Activated CD8-positive, alpha-beta memory T cell treated with anti-CD3 and anti-CD28 coated beads for 24 hours (primary cell): ENCODE data around the gene SZT2.
A peak's percentile ranks its signal among the peaks of the same experiment; 100 is the strongest.
"Not testable (repeated sequence)": the region's sequence is repeated elsewhere in the genome, so short reads cannot be mapped to it uniquely, and the experiment has no call there.

Experiments
- DNase-seq: peaks from one replicate; pipeline ENCODE4 v3.0.0-alpha.2; 2020

The SZT2 gene

DNA sequence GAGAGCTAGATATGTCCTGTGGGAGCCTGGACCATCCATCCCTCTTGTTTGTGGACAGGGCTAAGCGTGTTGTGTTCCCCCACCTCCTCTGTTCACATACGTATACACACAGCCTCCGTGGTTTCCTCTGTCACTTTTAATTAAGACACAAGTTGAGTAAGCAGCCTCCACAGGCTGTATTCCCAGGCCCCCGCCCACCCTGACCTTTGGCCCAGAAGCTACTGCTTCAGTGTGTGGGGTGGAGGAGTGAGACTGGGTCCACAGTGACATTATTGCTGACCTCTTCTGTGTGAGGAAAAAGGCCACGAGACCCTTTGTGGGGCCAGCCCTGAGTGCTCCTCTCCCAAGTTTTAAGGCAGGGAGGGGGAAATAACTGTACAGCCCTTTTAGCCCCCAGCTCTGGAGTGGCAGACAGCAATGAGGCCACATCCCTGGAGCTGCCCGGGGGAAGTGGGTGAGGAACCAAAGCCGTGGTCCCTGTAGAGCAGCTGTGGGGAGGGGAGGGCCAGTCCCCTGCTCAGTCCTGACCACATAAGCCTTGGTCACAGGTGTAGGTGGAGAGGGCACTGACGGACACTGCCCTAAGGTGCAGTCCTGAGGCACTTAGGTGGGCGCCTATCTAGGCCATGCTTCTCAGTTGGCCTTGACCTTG lies 26.3 kb upstream of the SZT2 start:
- DNase-seq = no peak

DNA sequence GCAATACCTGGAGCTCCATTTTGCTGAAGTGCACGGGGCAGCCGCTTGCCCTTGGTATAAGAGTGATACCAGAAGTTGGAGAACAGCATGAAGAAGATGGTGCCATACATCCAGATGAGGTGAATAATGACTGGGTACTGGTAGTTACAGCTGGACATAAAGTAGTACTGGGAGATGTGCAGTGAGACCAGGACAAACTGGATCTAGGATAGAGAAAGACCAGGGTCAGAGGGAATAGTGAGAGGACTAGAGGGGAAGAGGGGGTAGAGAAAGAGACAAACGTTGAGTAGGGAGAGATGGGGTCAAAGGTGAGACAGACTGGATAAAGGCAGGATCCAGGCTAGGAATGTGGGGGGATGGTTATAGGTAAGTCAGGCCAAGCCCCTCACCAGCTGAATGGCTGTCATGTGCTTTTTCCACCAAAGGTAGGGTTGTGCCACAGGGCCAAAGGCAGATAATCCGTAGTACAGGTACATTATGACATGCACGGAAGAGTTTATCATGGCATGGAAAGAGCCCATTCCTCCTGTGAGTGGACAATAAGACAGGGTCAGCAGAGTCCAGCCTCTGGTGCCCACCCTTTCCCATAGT lies 25.7 kb upstream of the SZT2 start:
- no peak for DNase-seq

DNA sequence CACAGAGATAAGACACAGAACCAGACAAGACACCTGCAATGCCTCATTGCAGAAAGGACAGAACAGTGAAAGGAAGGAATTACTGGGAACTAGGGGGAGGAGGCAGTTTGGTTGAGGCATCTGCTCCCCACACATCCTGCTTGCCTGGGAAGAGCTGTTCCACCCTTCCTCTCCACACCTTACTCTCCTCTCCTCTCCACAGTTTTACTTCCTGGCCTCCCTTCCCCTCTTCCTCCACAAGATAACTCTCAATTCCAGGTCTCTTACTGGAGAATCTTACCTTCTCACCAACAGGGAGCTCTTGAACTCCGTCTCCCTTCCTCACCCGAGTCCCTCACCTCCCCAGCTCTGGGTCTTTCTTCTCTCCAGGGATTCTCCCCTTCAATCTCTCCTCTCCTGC lies 24.0 kb upstream of the SZT2 start:
- DNase-seq = no peak

DNA sequence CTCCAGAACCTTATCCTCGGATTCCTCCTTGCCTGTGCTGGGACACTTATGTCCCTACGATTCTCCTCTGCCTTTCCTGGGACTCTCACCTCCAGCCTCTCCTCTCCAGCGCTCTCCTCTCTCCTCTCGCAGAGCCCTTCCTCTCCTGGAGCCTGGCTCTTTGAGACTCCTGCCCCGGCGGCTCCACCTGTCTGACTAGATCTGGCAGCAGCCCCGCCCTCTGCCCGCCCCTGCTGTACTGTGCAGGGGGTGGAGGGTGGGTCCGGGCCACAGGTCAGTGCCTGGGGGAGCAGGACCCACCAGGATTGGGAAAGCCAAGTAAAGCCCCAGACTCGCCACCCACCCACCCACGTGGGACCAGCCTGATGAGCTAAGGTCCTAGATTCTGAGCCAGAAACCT lies 23.5 kb upstream of the SZT2 start:
- DNase-seq = no peak

DNA sequence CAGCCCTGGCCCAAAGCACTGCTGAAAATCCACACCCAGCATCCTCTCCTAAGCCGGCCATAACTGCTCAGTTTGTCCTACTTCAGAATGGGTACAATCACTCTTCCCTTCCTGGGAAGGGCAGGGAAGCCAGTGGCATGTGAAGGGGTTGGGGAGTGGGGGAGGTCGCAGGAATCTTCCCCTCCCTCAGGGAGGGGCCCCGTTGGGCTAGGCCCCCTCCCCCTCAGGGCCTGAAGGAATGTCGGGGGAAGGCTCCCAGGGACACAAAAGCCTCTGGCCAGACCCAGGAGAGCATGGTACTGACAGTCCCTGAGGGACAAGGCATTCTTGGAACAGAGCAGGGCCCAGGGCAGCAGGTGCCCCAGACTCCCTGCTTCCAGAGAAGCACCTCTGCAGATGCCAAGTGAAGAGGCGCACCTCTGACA lies 23.1 kb upstream of the SZT2 start:
- DNase-seq = peak; percentile 64

DNA sequence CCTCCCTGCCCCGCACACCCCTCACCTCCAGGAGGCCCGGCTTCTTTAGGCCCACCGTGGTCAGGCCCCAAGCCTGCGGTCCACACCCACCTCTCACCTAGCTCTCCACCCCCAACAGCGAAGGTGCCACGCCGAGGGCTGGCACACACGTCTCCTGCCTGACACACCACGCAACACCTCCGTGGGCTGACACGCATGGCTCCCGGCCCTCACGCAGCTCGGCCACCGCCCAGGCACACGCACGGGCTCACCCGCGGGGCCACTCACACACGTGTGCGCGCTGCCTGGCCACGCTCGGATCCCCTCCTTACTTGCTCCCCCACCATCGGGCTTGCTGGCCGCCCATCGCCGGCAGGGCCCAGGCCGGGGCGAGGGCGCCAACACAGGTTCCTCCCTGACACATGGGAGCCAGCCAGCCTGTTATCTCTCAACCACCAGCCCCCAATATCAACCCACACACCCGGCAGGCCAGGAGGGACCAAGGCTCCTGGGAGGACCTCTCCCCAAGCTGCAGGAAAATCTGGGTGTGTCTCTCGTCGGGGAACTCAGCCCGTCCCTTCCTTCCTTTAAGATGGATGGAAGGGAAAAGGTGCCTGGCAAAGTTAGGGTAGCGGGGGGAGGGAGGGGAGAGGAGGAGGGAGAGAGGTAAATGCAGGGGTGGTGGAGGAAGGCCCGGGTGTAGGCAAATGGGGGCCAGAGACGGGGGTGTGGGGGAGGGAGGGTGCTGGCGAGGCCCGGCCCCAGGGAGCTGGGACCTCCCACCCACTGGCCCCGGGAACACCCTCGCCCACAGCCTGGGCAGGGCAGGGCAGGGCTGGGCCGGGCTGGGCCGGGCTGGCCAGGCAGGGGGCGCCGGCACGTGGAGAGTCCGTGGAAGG lies 22.4 kb upstream of the SZT2 start:
- DNase-seq = peak; percentile 82

DNA sequence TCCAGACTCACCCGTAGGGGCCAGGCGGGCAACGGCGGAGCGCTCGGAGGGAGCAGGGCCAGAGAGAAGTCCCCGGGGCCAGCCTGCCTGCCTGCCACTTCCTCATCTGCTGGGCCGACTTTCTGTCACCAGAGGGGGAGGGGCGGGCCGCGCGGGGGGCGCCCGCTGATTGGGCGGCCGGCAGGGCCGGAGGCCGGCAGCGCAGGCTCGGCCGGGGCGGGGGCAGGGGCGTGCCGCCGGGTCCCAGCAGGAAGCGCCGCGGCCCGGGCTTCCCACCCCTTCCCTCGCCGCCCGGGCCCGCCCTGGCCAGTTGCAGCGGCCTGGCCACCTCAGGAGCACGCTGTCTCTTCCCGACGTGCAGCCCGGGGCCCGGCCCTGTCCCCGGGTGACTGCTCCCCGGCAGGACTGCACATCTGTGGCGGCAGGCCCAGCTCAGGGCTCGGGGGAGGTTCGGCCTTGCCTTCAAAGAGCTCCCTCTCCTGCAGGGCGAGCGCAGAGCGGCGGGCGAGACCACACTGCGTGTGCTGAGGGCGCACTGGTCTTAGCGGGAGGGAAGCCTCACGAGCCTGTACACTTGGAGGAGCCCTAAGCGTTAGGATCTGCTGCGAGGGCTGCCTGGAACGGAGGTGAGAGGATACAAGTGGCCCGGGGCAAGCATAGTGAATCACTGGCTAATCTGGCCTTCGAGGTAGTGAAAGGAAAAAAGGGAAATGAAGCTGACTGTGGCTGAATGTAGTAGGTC lies 21.6 kb upstream of the SZT2 start, which contains the start of gene ELOVL1:
Gene ELOVL1, minus strand, starts transcription at position 108 of the 742 bp plus-strand sequence. CDS start 2,402 bp downstream, outside the sequence.
- peak; percentile 97 for DNase-seq

DNA sequence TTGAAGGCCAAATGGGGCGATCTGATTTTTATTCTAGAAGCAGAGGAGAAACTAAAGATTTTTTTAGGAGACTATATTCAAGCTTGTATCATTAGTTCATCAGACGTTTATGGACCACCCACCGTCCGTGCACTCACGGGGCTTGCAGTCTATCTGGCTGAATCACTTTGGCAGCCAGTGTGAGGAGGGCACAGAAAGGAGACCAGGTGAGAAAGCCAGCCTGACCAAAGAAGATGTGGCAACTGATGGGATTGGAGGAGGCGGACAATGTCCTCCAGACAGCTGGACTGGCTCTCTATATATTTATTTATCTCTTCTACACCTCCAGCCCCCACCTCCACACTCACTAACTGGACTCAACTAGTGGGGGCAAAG lies 21.1 kb upstream of the SZT2 start:
- no peak for DNase-seq

DNA sequence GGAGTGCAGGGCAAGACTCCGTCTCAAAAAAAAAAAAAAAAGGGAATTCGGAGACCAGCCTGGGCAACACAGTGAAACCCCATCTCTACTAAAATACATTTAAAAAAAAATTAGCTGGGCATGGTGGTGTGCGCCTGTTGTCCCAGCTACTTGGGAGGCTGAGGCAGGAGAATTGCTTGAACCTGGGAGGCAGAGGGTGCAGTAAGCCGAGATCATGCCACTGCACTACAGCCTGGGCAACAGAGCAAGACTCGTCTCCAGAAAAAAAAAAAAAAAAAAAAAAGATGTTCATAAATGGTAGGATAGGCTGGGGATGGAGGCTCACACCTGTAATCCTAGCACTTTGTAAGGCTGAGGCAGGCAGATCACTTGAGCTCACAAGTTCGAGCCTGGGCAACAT lies 19.9 kb upstream of the SZT2 start:
- not testable (repeated sequence) for DNase-seq

DNA sequence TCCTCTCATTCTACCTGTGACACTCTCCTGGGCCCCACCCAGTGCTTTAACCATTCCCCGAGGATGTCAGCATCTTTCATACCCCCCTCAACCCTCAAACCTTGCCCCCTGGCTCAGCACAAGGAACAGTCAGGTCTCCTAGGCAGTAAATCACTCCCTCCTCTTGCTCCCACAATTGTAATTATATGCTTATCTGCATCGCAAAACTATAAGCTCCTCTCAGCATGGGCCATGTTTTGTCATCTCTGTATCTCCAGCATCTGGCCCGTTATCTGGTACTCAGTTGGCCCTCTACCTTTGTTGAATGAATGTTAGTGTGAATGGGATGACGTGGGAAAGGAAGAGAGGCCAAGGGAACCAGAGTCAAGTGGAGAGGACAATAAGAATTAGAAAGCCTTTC lies 19.1 kb upstream of the SZT2 start:
- no peak for DNase-seq

DNA sequence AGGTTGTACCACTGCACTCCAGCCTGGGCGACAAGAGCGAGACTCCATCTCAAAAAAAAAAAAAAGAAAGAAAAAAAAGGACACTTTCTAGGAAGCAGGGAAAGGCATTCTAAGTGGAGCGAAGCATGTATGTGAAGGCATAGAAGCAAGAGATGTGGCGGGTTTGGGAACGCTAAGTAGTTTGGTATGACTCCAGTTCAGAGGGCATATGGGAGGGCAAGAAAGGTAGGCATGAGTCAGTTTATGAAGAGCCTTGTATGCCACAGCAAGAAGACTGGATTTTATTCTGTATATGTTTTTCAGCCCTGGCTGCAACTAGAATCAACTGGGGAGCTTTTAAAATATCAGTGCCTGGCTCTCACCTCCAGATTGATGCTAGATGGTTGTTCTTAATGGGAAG lies 17.5 kb upstream of the SZT2 start:
- no peak for DNase-seq

DNA sequence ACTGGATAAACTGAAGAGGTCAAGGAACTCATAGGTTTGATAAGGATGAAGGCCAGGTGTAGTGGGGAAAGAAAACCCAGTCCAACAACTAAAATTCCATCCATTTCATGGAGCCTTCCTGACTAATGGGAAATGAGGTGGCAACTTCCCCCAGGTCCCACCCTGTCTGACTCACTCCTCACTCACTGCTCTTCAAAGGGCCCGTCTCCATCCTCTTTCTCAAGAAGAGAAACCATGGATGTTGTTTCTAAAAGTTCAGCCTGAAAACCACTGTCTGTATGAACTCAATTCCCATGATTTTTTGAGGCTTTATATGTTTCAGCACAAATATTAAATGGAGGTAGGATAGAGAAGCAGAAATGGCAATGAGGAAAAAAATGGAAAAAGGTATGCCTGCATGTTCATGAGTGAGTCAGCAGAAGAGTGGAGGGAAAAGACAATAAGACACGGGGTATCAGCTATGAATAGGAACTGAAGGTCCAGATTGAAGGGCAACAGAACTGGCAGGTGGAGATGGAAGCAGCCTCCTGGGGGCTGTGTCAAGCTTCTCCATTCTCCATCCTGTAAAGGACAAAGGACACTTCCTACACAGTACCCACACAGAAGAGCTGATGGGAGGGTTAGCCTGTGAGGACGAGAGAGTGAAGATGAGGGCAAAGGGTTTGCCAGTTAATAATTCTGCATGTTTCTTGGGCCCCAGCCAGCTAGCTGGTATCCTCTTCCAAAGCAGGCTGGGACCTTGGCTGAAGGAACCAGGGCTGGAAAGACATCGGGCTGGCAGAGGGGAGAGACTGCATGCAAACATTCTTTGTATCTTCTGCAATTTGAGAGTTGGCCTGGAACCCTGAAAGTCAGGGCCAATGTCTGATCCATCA lies 16.4 kb upstream of the SZT2 start:
- no peak for DNase-seq

DNA sequence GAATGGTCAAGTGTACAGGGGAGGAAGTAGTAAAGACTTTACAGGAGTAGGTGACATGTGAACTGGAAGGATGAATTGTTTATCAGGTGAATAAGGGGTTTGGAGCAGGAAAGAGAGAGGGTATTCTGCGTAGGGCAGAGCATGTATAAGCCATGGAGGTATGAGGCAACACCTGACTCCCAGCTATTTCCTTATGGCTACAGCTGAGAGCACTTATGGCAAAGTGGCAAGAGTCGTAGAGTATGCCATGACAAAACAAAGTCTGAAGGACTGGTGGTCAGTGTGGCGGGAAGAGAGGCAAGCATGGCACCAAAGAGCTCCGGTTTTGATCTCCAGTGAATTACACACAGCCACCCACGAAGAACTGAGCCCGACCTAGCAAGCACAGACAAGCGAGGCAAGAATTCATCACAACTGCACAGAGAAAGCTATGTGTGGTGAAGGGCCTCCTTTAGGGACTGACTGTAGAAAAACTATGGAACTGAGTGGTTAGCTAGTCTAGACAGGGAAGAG lies 12.9 kb upstream of the SZT2 start:
- no peak for DNase-seq

DNA sequence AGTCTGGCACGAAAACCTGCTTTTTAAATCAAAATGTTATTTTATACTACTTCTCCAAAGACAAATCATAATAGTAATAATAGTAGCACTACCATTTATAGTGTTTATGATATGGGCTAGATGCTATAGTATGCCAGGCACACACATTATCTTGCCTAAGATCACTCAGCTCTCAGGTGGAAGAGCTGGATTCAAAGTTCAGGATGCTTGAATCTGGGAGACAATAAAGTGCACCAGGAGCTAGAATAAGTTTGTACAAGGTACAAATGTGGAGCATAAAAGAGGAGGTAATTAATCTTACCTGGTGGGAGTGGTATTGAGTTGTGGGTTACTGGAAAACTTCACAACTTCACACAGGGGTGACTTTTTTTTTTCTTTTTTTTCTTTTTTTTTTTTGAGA lies 11.9 kb upstream of the SZT2 start:
- DNase-seq = no peak

DNA sequence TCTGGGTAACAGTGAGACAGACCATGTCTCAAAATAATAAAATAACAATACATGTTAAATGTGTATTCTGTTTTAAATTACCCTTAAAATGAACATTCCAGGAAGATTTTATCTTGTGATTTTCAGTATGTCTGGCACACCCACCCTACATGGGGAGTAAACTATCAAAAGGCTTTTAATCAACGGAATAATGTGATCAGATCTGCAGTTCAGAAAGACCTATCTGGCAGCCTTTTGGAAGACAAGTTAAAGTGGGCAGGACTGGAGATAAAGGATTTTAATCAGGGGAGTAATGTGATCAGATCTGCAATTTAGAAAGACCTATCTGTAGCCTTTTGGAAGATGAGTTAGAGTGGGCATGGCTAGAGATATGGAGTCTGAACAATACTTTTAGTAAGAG lies 10.2 kb upstream of the SZT2 start:
- no peak for DNase-seq

DNA sequence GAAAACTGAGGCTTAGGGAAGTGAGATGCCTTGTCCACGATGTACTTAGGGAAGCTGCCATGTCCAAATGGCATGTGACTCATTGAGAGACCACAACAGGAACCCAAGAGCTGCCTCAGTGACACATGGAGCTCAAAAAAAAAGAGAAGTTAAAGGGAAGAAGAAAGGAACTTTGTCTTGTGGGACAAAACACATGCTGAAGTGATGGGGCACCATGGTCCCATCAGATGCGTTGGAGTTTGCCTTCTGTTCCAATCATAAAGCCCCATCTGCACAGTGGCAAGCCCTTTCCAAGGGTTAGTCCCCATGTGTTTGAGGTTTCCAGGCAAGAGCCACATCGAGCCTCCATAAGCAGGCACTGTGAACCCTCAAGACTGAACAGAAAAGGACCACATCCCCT lies 8.1 kb upstream of the SZT2 start:
- DNase-seq = no peak

DNA sequence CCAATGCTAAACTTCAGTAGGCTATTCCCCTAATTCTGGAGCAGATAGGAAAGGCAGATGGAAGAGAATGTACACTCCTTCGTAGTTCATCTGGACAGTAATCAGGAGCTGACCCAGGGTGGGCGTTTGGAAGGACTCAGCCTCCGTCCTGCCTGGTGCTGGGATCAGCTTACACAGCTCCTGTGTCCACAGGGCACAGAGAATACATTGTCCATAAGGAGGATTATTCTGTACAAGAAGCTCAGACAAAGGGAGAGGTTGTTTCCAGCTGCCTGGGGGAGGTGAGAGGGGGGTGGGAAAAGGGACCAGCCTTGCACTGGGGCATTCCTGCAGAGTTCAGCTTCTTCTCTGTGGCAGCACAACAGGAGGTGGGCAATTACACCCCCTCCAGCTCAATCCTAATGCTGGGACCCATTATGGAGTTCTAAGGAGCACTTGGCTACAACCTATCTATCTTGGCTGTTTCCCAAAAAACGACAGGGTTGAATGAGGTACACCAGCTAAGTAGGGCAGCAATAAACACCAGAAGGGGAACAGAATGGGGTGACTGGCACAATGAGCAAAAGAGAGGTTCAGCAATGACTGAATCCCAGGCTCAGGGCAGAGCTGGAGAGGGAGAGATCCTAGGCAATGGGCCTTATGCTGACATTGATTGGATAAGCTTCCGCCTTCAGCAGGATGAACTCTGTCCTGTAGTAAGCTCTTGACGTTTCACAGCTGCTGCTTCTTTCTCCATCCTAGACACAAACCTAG lies 7.5 kb upstream of the SZT2 start:
- no peak for DNase-seq

DNA sequence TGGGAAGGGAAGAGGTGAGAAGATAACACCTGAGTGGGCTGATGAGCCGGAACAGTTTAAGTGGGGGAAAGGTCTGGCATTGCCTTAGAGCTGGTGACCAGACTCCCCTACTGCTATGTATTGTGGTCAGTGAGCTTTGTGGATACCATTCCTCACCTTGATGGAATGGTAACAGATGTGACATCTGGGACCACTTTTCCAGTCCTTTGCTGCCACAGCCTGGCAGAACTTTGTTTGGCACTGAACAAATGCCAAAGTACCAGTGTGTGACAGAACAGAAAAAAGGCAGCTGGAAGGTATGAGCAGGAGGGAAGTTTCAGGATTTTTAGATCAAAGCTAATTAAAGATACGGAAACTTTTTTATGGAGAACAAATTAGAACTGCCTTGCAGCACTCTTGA lies 6.2 kb upstream of the SZT2 start:
- no peak for DNase-seq

DNA sequence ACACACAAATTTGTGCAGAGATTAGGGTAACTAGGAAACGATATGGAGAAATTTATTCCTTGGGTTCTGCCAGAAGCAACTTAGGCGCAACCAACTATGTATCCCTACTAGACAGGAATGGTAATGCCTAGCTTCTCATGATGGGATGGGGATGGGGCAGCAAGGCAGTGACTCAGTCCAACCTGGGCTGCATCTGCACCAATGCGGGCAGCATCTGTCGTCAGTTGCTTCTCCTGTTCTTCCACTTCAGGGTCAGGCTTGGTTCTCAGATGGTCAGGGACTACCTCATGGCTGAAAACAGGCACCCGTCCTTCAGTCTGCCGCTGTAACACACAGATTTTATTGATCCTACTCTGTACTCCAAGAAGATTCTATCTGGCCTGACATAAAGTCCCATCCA lies 3.0 kb upstream of the SZT2 start:
- DNase-seq = no peak

DNA sequence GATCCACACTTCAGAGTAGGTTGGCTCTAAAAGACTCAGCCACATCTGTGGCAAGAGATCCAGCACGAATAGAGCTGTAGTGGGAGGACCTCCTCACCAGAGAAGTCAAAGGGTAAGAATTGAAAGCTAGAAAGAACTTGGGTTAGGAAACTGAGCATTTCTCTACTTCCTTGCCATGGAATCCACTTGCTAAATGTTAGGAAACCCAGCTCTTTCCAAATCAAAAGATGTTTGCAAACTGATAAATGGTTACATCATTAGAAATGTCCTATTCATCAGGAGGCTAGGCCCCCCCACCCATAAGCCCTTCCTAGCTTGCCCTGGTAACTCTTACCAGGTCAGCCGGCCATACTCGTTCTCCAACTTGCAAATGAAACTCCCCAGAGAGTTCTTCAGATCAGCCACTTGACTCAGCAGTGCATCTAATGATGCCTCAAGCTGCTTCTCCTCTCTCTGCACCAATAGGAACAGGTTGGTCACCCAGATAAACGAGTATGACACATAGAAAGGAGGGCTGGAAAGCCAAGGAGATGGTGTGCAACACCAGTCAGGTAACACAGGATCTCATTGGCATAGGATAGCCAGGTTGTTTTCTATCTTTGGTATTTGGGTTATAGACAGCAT lies 1.6 kb upstream of the SZT2 start:
- DNase-seq = no peak

DNA sequence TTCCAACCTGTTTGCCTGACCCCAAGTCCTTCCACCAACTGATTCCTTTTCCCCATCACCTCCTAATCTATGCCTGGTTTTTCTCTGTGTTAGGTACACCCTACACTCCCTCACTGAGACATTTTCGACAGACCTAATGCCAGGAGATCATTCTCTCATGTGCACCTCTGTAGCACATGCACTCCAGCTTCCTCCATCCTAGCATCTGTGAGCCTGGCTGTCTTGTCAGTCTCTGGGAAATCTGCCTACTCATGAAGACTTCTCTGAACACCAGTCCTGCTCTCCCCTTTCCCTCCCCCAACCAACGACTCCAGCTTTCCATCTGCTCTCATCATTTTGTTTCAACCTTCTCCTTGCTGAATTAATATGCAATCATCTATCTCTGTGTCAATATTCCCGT lies 1.1 kb upstream of the SZT2 start:
- no peak for DNase-seq
